Astrocyte of the spinal cord (primary cell): Measurements from ENCODE around the gene MLLT1.

Source experiments
- DNase-seq: peaks from one replicate; pipeline ENCODE4 v3.0.0; 2011; ENCODE audit warnings: low read depth, low spot score
- H3K4me3 ChIP-seq: 2 replicates; pipeline ENCODE4 v1.5.1; 2011; ENCODE audit warnings: low read depth, mild to moderate bottlenecking, low read length, moderate library complexity
- in situ Hi-C: cut with HindIII; loops from 2 replicates; pipeline ENCODE4 v1.10.0; 2017; ENCODE audit warnings: low sequenced_read_pairs
- TF ChIP-seq, protein P1 (sequence below): IDR thresholded peaks from 2 replicates; pipeline ENCODE4 v1.5.1; 2012; ENCODE audit warnings: low read depth, mild to moderate bottlenecking, low read length, inconsistent platforms

MLLT1 gene

DNA sequence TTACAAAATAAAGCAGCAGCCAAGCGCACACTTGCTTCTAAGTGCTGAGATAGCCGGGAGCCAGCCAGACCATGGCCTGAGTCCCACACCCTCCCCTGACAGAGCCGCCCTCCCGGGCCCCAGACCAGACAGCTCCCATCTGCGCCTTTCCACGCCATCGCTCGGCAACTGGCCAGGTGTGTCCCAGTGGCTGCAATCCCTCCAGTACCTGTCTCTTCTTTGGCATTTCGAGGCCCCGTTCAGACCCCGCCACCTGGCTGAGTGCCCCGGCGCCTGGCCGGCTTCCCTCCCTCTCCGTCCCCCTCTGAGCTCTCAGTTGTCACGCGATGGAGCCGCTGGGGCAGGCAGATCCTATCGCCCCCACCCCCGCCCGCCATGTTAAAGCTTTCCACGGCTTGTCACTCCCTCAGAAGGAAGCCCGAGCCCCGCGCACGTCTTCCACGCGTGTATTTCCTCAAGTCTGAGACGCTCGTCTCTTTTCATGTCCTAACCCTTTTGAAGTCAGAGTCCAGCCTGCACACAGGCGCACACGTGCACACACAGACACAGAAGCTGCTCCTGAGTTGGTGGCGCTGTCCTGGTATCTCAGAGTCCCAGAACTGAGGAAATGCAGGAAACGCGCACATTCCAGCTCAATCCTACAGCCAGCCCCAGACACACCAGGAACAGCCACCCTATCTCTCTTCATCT lies 7.9 kb downstream of the MLLT1 start:
- in situ Hi-C loops: loop anchor here (10.0 kb wide), 1 partner anchor 47 kb away; no protein-coding TSS in a partner anchor
- peak overlapping the region; percentile 10 for H3K4me3 ChIP-seq
- DNase-seq: peak; percentile 51
- TF ChIP-seq, protein P1, sequence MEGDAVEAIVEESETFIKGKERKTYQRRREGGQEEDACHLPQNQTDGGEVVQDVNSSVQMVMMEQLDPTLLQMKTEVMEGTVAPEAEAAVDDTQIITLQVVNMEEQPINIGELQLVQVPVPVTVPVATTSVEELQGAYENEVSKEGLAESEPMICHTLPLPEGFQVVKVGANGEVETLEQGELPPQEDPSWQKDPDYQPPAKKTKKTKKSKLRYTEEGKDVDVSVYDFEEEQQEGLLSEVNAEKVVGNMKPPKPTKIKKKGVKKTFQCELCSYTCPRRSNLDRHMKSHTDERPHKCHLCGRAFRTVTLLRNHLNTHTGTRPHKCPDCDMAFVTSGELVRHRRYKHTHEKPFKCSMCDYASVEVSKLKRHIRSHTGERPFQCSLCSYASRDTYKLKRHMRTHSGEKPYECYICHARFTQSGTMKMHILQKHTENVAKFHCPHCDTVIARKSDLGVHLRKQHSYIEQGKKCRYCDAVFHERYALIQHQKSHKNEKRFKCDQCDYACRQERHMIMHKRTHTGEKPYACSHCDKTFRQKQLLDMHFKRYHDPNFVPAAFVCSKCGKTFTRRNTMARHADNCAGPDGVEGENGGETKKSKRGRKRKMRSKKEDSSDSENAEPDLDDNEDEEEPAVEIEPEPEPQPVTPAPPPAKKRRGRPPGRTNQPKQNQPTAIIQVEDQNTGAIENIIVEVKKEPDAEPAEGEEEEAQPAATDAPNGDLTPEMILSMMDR: no peak

DNA sequence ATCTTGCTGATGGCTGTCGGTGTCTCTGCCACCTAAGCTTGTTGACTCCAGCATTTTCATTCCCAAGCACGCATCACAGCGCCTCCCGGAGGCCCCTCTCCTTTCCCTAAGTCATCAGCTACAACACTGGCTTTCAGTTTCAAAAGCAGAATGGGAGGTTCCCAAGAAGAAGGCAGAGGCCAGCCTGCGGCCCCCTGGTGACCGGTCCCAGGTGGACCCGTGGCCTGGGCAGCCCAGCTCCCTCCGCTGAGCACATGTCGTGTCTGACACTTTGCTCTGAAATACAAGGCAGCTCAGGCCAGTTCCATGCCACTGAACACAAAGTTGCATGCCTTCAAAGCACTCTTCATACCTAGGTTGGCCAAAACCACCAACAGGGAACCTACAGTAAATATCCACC lies 8.5 kb downstream of the MLLT1 start:
- in situ Hi-C loops: loop anchor here (10.0 kb wide), 1 partner anchor 46 kb away; no protein-coding TSS in a partner anchor
- H3K4me3 ChIP-seq: no peak overlapping the region
- DNase-seq: no peak
- TF ChIP-seq, protein P1: peak; percentile 41

DNA sequence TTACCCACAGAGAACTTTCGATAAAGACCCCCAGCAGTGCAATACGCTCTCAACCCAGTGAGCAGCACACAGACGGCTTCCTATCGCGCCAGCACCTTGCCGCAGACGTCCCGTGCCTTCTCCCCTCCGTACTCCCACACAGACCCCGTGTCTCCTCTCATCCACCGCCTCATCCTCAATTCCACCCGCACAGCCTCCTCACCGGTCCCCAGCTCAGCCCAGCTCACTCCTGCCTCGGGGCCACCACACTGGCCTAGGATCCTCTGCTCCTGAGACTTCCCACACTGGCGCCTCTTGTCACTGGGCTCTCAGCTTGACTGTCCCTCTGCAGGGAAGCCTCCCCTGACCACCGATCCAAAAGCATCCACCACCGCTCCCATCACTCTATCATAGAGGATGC lies 9.0 kb downstream of the MLLT1 start:
- TF ChIP-seq, protein P1: no peak
- H3K4me3 ChIP-seq: no peak overlapping the region
- no peak for DNase-seq
- in situ Hi-C loops: loop anchor here (10.0 kb wide), 1 partner anchor 46 kb away; no protein-coding TSS in a partner anchor

DNA sequence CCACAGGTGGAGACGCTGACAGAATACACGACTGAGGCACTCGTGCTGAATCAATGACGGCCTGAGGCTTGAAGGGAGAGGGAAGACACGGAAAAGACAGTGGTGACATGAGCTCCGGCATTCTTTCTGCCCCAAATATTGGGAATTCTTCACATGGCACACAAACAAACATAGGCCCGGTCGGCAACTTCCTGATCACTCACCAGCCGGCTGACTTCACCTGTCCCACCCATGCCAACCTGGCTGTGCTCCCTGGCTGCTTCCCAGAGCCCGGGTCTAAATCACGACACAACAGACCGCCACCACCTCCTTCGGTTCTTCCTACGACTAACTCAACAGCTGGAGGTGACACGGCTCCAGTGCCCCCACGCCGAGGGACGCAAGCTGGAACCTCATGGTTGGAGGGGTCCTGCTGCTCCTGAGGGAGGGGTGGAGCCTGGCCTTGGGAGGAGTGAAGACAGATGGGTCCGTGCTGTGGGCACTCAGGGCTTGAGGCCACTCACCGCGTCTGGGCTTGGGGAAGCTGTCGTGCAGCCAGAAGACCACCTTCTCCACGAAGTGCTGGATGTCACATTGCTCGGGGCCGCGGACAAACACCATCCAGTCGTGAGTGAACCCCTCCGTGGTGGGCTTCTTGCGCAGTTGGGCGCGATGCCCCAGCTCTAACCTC lies 9.6 kb downstream of the MLLT1 start:
- DNase-seq: no peak
- in situ Hi-C loops: loop anchor here (10.0 kb wide), 1 partner anchor 45 kb away; no protein-coding TSS in a partner anchor
- TF ChIP-seq, protein P1: no peak
- H3K4me3 ChIP-seq: no peak overlapping the region

DNA sequence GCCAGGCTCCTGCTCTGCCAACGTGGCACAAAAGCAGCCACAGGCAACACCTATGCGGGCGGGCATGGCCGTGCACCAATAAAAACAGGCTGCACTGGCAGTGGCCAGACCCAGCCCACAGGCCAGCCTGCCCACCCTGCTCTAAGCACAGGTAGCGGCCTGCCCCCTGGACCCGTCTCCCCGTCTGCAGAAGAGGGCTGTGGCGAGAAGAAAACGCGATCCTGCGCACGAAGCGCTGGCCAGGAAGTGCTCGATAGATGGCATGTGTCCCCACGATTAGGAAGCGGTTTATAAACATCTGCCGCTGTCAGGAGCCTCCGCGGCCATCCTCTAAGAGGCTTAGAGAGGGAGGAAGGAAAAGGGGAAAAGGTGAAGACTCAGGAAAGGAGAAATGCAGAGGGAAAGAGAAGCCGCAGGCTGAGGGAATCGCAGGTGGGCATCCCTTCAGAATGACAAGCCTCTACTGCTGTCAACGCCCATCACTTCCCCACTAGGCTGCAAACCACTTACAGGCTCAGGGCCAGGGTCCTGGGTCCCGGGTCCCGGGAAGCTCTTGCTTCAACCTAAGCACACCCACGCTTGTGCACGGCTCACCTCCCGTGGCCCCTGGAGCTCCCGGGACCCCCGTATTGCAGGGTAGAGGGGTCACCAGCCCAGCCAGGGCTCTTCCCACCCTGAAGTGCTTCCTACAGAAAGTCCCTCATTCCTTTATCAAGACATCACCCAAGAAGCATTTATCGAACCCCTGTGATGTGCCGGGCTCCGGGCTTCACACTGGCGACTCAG lies 10.5 kb downstream of the MLLT1 start:
- in situ Hi-C loops: no loop called here
- no peak overlapping the region for H3K4me3 ChIP-seq
- DNase-seq: no peak
- TF ChIP-seq, protein P1: no peak

DNA sequence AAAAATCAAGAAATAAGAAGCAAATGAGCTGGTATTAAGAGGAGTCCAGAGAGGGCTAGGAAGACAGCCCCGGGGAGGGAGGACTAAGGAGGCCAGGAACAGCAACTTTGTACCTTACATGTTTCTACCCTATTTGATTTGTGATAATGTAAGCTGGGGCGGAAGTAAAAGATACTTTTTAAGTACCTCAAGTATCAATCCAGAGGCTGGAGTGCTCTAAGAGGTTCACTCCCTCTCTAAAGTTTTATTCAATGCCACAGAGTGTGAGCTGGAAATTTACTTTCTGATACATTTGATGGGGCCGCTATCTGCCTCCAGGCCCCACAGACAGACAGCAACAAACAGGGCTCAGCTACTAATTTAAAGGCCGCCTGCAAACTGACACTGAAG lies 11.4 kb downstream of the MLLT1 start:
- no peak overlapping the region for H3K4me3 ChIP-seq
- no peak for DNase-seq
- TF ChIP-seq, protein P1: no peak
- in situ Hi-C loops: no loop called here
